ENCODE data around the gene PELI1. TPM values are rescaled to one million over a fixed set of nuclear protein-coding genes. Genes with fewer than 3 reads are reported as not detected.
A peak's percentile ranks its signal among the peaks of the same experiment; 100 is the strongest.
"Not testable (repeated sequence)": the region's sequence is repeated elsewhere in the genome, so short reads cannot be mapped to it uniquely, and the experiment has no call there.

Gene PELI1
- polyA plus RNA-seq, 4 donors, result 20.5 to 26.6 (median 23.8) TPM

- Histone ChIP-seq H3K36me3 (ENCODE audit: control insufficient read depth in 3 of 3, insufficient read depth in 2 of 3, low read depth in 1 of 3, low read length in 3 of 3) (peaks cover 3 to 13% (median 12%) of the 10 kb centered on the region in 3 donors), H3K4me1 (ENCODE audit: control insufficient read depth in 3 of 3, insufficient read depth in 2 of 3, low read depth in 1 of 3, low read length in 2 of 3) (peaks cover 3 to 20% (median 8%) of the 10 kb centered on the region in 3 donors), H3K9me3 (ENCODE audit: control insufficient read depth in 2 of 2, insufficient read depth in 1 of 2, low read depth in 1 of 2, low read length in 1 of 2) (no peaks in the 10 kb centered on the region), H3K27me3 (ENCODE audit: control insufficient read depth in 3 of 3, insufficient read depth in 3 of 3, low read length in 3 of 3) (no peaks in the 10 kb centered on the region), H3K4me3 (ENCODE audit: low read depth in 1 of 3, low read length in 3 of 3) (no peak overlapping the region), H3K27ac (ENCODE audit: low read depth in 1 of 3, low read length in 2 of 3) (no peak overlapping the region)
- FAIRE-seq (peak; percentile 19), DNase-seq (no peak)
These were observed 43.1 kb downstream of the PELI1 start for GRCh38 chr2:64101141-64101591.

GRCh38 chr2:64100584-64100983 lies 43.6 kb downstream of the PELI1 start:
- not testable (repeated sequence) for FAIRE-seq; H3K27me3 ChIP-seq (ENCODE audit: control insufficient read depth in 3 of 3, insufficient read depth in 3 of 3, low read length in 3 of 3); DNase-seq; H3K9me3 ChIP-seq (ENCODE audit: control insufficient read depth in 2 of 2, insufficient read depth in 1 of 2, low read depth in 1 of 2, low read length in 1 of 2); H3K27ac ChIP-seq (ENCODE audit: low read depth in 1 of 3, low read length in 2 of 3); H3K4me3 ChIP-seq (ENCODE audit: low read depth in 1 of 3, low read length in 3 of 3)
- H3K4me1 ChIP-seq (ENCODE audit: control insufficient read depth in 3 of 3, insufficient read depth in 2 of 3, low read depth in 1 of 3, low read length in 2 of 3), result peaks cover 3 to 14% (median 5%) of the 10 kb centered on the region in 3 donors
- WGBS, 3 donors, result 86 to 87% (median 87%) methylated on average over 8 of the region's 8 CpGs
- peaks cover 8 to 18% (median 12%) of the 10 kb centered on the region in 3 donors for H3K36me3 ChIP-seq (ENCODE audit: control insufficient read depth in 3 of 3, insufficient read depth in 2 of 3, low read depth in 1 of 3, low read length in 3 of 3)

GRCh38 chr2:64094663-64095382 lies 49.4 kb downstream of the PELI1 start:
- Histone ChIP-seq H3K4me1 (ENCODE audit: control insufficient read depth in 3 of 3, insufficient read depth in 2 of 3, low read depth in 1 of 3, low read length in 2 of 3) (no peaks in the 10 kb centered on the region), H3K27ac (ENCODE audit: low read depth in 1 of 3, low read length in 2 of 3) (no peak overlapping the region), H3K4me3 (ENCODE audit: low read depth in 1 of 3, low read length in 3 of 3) (no peak overlapping the region), H3K9me3 (ENCODE audit: control insufficient read depth in 2 of 2, insufficient read depth in 1 of 2, low read depth in 1 of 2, low read length in 1 of 2) (peaks cover 0 to 2% of the 10 kb centered on the region in 2 donors), H3K27me3 (ENCODE audit: control insufficient read depth in 3 of 3, insufficient read depth in 3 of 3, low read length in 3 of 3) (no peaks in the 10 kb centered on the region), H3K36me3 (ENCODE audit: control insufficient read depth in 3 of 3, insufficient read depth in 2 of 3, low read depth in 1 of 3, low read length in 3 of 3) (peaks cover 10 to 27% (median 11%) of the 10 kb centered on the region in 3 donors)
- DNase-seq (no peak), FAIRE-seq (no peak)
- 88 to 96% (median 91%) methylated on average over 12 of the region's 12 CpGs for WGBS, 3 donors

GRCh38 chr2:64093341-64093740 lies 50.9 kb downstream of the PELI1 start:
- 76 to 95% (median 92%) methylated on average over 4 of the region's 4 CpGs for WGBS, 3 donors
- H3K4me1 ChIP-seq (ENCODE audit: control insufficient read depth in 3 of 3, insufficient read depth in 2 of 3, low read depth in 1 of 3, low read length in 2 of 3), result no peaks in the 10 kb centered on the region
- H3K27ac ChIP-seq (ENCODE audit: low read depth in 1 of 3, low read length in 2 of 3), result no peak overlapping the region
- no peak overlapping the region for H3K4me3 ChIP-seq (ENCODE audit: low read depth in 1 of 3, low read length in 3 of 3)
- peaks cover 10 to 24% (median 11%) of the 10 kb centered on the region in 3 donors for H3K36me3 ChIP-seq (ENCODE audit: control insufficient read depth in 3 of 3, insufficient read depth in 2 of 3, low read depth in 1 of 3, low read length in 3 of 3)
- H3K9me3 ChIP-seq (ENCODE audit: control insufficient read depth in 2 of 2, insufficient read depth in 1 of 2, low read depth in 1 of 2, low read length in 1 of 2), result peaks cover 0 to 2% of the 10 kb centered on the region in 2 donors
- DNase-seq, result no peak
- no peaks in the 10 kb centered on the region for H3K27me3 ChIP-seq (ENCODE audit: control insufficient read depth in 3 of 3, insufficient read depth in 3 of 3, low read length in 3 of 3)
- FAIRE-seq, result no peak

- peaks cover 10 to 24% (median 11%) of the 10 kb centered on the region in 3 donors for H3K36me3 ChIP-seq (ENCODE audit: control insufficient read depth in 3 of 3, insufficient read depth in 2 of 3, low read depth in 1 of 3, low read length in 3 of 3)
- H3K4me1 ChIP-seq (ENCODE audit: control insufficient read depth in 3 of 3, insufficient read depth in 2 of 3, low read depth in 1 of 3, low read length in 2 of 3), result no peaks in the 10 kb centered on the region
These were observed 51.7 kb downstream of the PELI1 start for GRCh38 chr2:64092502-64092901.

GRCh38 chr2:64090264-64090663 lies 54.0 kb downstream of the PELI1 start:
- WGBS, 3 donors, result 83 to 91% (median 85%) methylated on average over 2 of the region's 2 CpGs
- FAIRE-seq, result no peak

More at GRCh38 chr2:64092502-64092901, 51.7 kb downstream of the PELI1 start:
- no peak for FAIRE-seq
- WGBS, 3 donors, result 81 to 93% (median 93%) methylated on average over 4 of the region's 4 CpGs
- H3K27ac ChIP-seq (ENCODE audit: low read depth in 1 of 3, low read length in 2 of 3), result no peak overlapping the region
- DNase-seq, result no peak
- no peaks in the 10 kb centered on the region for H3K27me3 ChIP-seq (ENCODE audit: control insufficient read depth in 3 of 3, insufficient read depth in 3 of 3, low read length in 3 of 3)
- H3K4me3 ChIP-seq (ENCODE audit: low read depth in 1 of 3, low read length in 3 of 3), result no peak overlapping the region
- peaks cover 0 to 2% of the 10 kb centered on the region in 2 donors for H3K9me3 ChIP-seq (ENCODE audit: control insufficient read depth in 2 of 2, insufficient read depth in 1 of 2, low read depth in 1 of 2, low read length in 1 of 2)

GRCh38 chr2:64086347-64087082 lies 57.7 kb downstream of the PELI1 start:
- WGBS, 3 donors, result 89 to 98% (median 97%) methylated on average over 6 of the region's 6 CpGs
- no peak for DNase-seq
- Histone ChIP-seq H3K36me3 (ENCODE audit: control insufficient read depth in 3 of 3, insufficient read depth in 2 of 3, low read depth in 1 of 3, low read length in 3 of 3) (peaks cover 0 to 8% (median 0%) of the 10 kb centered on the region in 3 donors), H3K4me3 (ENCODE audit: low read depth in 1 of 3, low read length in 3 of 3) (no peak overlapping the region), H3K27me3 (ENCODE audit: control insufficient read depth in 3 of 3, insufficient read depth in 3 of 3, low read length in 3 of 3) (no peaks in the 10 kb centered on the region), H3K4me1 (ENCODE audit: control insufficient read depth in 3 of 3, insufficient read depth in 2 of 3, low read depth in 1 of 3, low read length in 2 of 3) (no peaks in the 10 kb centered on the region), H3K27ac (ENCODE audit: low read depth in 1 of 3, low read length in 2 of 3) (no peak overlapping the region), H3K9me3 (ENCODE audit: control insufficient read depth in 2 of 2, insufficient read depth in 1 of 2, low read depth in 1 of 2, low read length in 1 of 2) (no peaks in the 10 kb centered on the region)
- no peak for FAIRE-seq

More at GRCh38 chr2:64090264-64090663, 54.0 kb downstream of the PELI1 start:
- Histone ChIP-seq H3K4me1 (ENCODE audit: control insufficient read depth in 3 of 3, insufficient read depth in 2 of 3, low read depth in 1 of 3, low read length in 2 of 3) (no peaks in the 10 kb centered on the region), H3K36me3 (ENCODE audit: control insufficient read depth in 3 of 3, insufficient read depth in 2 of 3, low read depth in 1 of 3, low read length in 3 of 3) (peaks cover 2 to 17% (median 6%) of the 10 kb centered on the region in 3 donors), H3K27ac (ENCODE audit: low read depth in 1 of 3, low read length in 2 of 3) (no peak overlapping the region), H3K9me3 (ENCODE audit: control insufficient read depth in 2 of 2, insufficient read depth in 1 of 2, low read depth in 1 of 2, low read length in 1 of 2) (no peaks in the 10 kb centered on the region), H3K4me3 (ENCODE audit: low read depth in 1 of 3, low read length in 3 of 3) (no peak overlapping the region), H3K27me3 (ENCODE audit: control insufficient read depth in 3 of 3, insufficient read depth in 3 of 3, low read length in 3 of 3) (no peaks in the 10 kb centered on the region)
- no peak for DNase-seq

GRCh38 chr2:64085936-64086335 lies 58.3 kb downstream of the PELI1 start:
- FAIRE-seq (no peak), DNase-seq (no peak)
- H3K27me3 ChIP-seq (ENCODE audit: control insufficient read depth in 3 of 3, insufficient read depth in 3 of 3, low read length in 3 of 3), result no peaks in the 10 kb centered on the region
- no peaks in the 10 kb centered on the region for H3K9me3 ChIP-seq (ENCODE audit: control insufficient read depth in 2 of 2, insufficient read depth in 1 of 2, low read depth in 1 of 2, low read length in 1 of 2)
- H3K36me3 ChIP-seq (ENCODE audit: control insufficient read depth in 3 of 3, insufficient read depth in 2 of 3, low read depth in 1 of 3, low read length in 3 of 3), result peaks cover 0 to 3% (median 0%) of the 10 kb centered on the region in 3 donors
- no peak overlapping the region for H3K27ac ChIP-seq (ENCODE audit: low read depth in 1 of 3, low read length in 2 of 3)
- H3K4me3 ChIP-seq (ENCODE audit: low read depth in 1 of 3, low read length in 3 of 3), result no peak overlapping the region
- 17 to 38% (median 32%) methylated on average over 2 of the region's 2 CpGs for WGBS, 3 donors
- H3K4me1 ChIP-seq (ENCODE audit: control insufficient read depth in 3 of 3, insufficient read depth in 2 of 3, low read depth in 1 of 3, low read length in 2 of 3), result no peaks in the 10 kb centered on the region

Data from small intestine (tissue), 7 donors.